T-helper 2 cell treated with Interferon-gamma antibody and Interleukin-4, amounts not matched to agents 100 ng/mL and 5 ng/mL, for 36 hours (primary cell): ENCODE data around the gene DAZAP1. TPM values are rescaled to one million over a fixed set of nuclear protein-coding genes. Genes with fewer than 3 reads are reported as not detected.

Experiments used
- intact Hi-C: fragments of 100-400 bp; cut with micrococcal nuclease; formaldehyde crosslinking; loops from one replicate; pipeline ENCODE4 v1.15.1; 2023
- total RNA-seq: library from RNA; stranded (reverse); gene quantifications from 2 replicates; pipeline ENCODE4 v1.2.3, GENCODE V29; 2022

Gene DAZAP1
- total RNA-seq, 1 donor from 2014 or later, result 250 TPM

GRCh38 chr19:1439525-1440417 is 32.4 kb downstream of the DAZAP1 start:
- intact Hi-C loops, result loop anchor here (2.0 kb wide), 5 partner anchors 31 to 161 kb away; partner anchors contain the start of genes ADAMTSL5, DAZAP1 and NDUFS7

DNA sequence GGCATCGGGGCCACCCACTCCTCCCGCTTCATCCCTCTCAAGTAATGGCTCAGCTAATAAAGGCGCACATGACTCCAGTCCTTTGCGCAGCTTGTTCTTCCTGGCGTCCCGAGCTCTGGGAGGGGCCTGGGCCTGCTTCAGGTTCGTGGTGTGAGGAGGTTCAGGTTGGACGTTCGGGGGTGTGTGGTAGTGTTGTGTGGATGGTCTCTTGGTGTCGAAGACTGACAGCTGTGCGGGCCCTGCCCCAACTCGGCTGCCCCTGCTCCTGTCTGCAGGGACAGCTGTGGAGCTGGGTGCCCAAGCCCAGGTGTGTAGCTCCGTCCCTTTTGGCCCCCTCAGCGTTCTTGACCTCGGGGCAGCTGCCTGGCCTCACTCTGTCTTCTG is 33.0 kb downstream of the DAZAP1 start:
- intact Hi-C loops, result no loop called here

GRCh38 chr19:1441022-1441426 is 33.6 kb downstream of the DAZAP1 start:
- intact Hi-C loops, result no loop called here

- intact Hi-C loops, result no loop called here
Measured at GRCh38 chr19:1441677-1442438, 34.5 kb downstream of the DAZAP1 start.

- intact Hi-C loops, result loop anchor here (1.0 kb wide), 1 partner anchor 45 kb away; the partner anchor contains the start of gene PCSK4
Measured at GRCh38 chr19:1445185-1445931, 38.0 kb downstream of the DAZAP1 start.

- intact Hi-C loops, result loop anchor here (1.0 kb wide), 1 partner anchor 44 kb away; the partner anchor contains the start of gene PCSK4
Measured at GRCh38 chr19:1445932-1446712, 38.7 kb downstream of the DAZAP1 start.

GRCh38 chr19:1446713-1447481 is 39.5 kb downstream of the DAZAP1 start:
- intact Hi-C loops, result no loop called here

GRCh38 chr19:1447504-1447903 is 40.1 kb downstream of the DAZAP1 start:
- intact Hi-C loops, result no loop called here

- intact Hi-C loops, result no loop called here
Measured at GRCh38 chr19:1447944-1448343, 40.6 kb downstream of the DAZAP1 start.

- intact Hi-C loops, result no loop called here
Measured at GRCh38 chr19:1449467-1450442, 42.4 kb downstream of the DAZAP1 start, which contains the start of gene APC2. APC2 (plus strand) TSS chr19:1450121; CDS start chr19:1453002, 2,881 bp downstream.

DNA sequence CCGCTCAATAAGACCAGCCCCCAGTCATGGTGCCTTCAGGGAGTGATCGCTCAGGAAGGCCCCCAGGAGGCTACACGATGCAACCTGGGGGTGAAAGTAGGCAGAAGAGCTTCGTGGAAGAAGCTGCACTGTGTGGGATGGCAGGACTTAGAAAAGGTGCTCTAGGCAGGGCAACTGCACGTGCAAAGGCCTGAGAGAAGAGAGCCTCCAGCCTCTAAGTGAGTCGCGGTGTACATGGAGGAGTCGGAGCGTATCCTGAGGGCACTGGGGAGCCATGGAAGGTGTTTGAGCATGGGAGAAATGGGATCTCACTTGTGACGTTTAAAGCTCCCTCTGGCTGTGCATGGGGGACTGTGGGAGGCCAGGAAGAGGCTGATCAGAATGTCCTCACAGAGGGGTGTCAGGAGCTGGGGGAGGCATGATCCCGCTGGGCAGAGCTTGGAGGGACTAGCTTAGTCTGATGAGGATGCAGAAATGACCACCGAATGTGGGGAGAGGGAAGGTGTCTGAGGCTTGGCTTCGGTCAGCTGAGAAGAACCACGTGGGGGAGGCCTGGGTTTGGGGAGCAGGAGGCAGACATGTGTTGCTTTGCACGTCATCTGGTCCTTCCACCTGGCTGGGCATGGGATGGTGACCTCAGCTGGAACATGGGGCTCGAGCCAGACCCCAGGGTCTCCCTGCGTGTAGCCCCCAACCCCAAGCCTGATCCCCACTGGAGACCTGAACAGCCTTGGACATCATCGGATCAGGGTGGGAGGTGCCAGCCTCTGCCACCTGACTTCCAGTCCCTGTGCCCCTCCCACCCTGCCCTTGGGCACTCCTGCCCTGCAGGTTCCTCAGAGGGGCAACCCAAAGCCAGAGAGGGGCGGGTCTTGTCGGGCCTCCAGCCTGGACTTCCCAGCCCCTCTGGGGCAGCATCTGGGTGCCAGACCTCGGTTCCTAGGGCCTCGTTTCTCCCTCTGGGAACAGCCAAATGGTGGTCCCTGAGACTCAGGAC is 43.6 kb downstream of the DAZAP1 start:
- intact Hi-C loops, result no loop called here

GRCh38 chr19:1451916-1452801 is 44.8 kb downstream of the DAZAP1 start:
- intact Hi-C loops, result no loop called here

DNA sequence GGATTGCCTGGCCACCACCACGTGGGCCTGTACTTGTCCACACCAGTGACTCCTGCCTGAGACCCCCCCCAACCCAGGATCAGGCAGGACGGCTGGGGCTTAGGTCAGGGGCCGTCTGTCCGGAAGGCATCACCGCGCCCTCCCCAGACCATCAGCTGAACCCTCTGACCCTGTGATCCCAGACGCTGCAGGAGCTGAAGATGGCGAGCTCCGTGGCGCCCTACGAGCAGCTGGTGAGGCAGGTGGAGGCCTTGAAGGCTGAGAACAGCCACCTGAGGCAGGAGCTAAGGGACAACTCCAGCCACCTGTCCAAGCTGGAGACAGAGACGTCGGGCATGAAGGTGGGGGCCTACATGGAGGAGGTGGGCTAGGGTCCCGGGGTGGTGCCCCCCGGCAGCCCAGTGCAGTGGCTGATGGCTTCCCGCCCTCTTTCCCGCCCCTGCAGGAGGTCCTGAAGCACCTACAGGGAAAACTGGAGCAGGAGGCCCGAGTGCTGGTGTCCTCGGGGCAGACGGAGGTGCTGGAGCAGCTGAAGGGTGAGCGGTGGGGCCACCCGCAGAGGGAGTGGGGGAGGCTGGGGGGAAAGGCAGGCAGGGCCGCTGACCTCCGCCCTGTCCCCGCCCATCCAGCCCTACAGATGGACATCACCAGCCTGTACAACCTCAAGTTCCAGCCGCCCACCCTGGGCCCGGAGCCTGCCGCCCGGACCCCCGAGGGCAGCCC is 45.6 kb downstream of the DAZAP1 start:
- intact Hi-C loops, result no loop called here

- intact Hi-C loops, result no loop called here
Measured at GRCh38 chr19:1453525-1454364, 46.4 kb downstream of the DAZAP1 start.

GRCh38 chr19:1455002-1455335 is 47.6 kb downstream of the DAZAP1 start:
- intact Hi-C loops, result no loop called here
